IMR-90 (cell line): Measurements from ENCODE around the gene CHST8. TPM values are rescaled to one million over a fixed set of nuclear protein-coding genes. Genes with fewer than 3 reads are reported as not detected.

Experiments used
- ATAC-seq: fragments of 200-7000 bp; cut with Tn5 transposase; 2 replicates; pipeline ENCODE4 v1.9.1; 2020; ENCODE audit warnings: low read depth, mild to moderate bottlenecking, moderate library complexity
- BruUV-seq: library from RNA; stranded (reverse); fragments of 400-500 nt; replicated peaks from 2 replicates; lab custom pipeline; 2021; lab: Mats Ljungman, UMichigan
- CTCF ChIA-PET: fragments of 300-600 bp; formaldehyde crosslinking; extraction: SDS; loops from one replicate; lab custom pipeline; 2021; ENCODE audit warnings: antibody characterized with exemption; lab: Yijun Ruan, JAX
- POLR2A ChIA-PET: fragments of 300-600 bp; sonication (Branson Sonifier 250); formaldehyde crosslinking; loops from one replicate; lab custom pipeline; 2022; ENCODE audit warnings: antibody characterized with exemption; ENCODE audit not compliant: unreplicated experiment; lab: Charles Lee
- DNase-seq: peaks from one replicate; pipeline ENCODE4 v3.0.0; 2013
- H2AFZ ChIP-seq: replicated peaks from 2 replicates; pipeline ENCODE3; 2013; ENCODE audit warnings: low read length, mild to moderate bottlenecking; ENCODE audit not compliant: poor library complexity
- H2AK5ac ChIP-seq: 2 replicates; pipeline ENCODE4 v1.6.1; 2013; ENCODE audit warnings: low read depth, low read length, inconsistent platforms
- H2AK9ac ChIP-seq: replicated peaks from 2 replicates; pipeline ENCODE3; 2013; ENCODE audit warnings: mild to moderate bottlenecking, low read depth, low read length, moderate library complexity; ENCODE audit not compliant: poor library complexity
- H2BK120ac ChIP-seq: 2 replicates; pipeline ENCODE4 v1.6.1; 2013; ENCODE audit warnings: low read depth, low read length, inconsistent platforms
- H2BK15ac ChIP-seq: 3 replicates; pipeline ENCODE4 v1.6.1; 2013; ENCODE audit warnings: low read depth, low read length, inconsistent platforms
- H2BK20ac ChIP-seq: 2 replicates; pipeline ENCODE4 v1.6.1; 2013; ENCODE audit warnings: low read depth, mild to moderate bottlenecking, inconsistent platforms, low read length, moderate library complexity
- H2BK5ac ChIP-seq: 2 replicates; pipeline ENCODE4 v1.6.1; 2013; ENCODE audit warnings: mild to moderate bottlenecking, low read depth, low read length, inconsistent platforms; ENCODE audit not compliant: poor library complexity, severe bottlenecking
- H3K14ac ChIP-seq: replicated peaks from 2 replicates; pipeline ENCODE4 v1.6.1; 2013; ENCODE audit warnings: low read depth, low read length, inconsistent platforms
- H3K18ac ChIP-seq: 2 replicates; pipeline ENCODE4 v1.6.1; 2013; ENCODE audit warnings: low read depth, low read length, control low read depth
- H3K23ac ChIP-seq: 2 replicates; pipeline ENCODE4 v1.6.1; 2013; ENCODE audit warnings: low read depth, low read length, inconsistent platforms
- H3K27ac ChIP-seq: 2 replicates; pipeline ENCODE4 v1.5.1; 2013; ENCODE audit warnings: mild to moderate bottlenecking, control low read depth, low read length; ENCODE audit not compliant: insufficient read depth
- H3K27me3 ChIP-seq: 2 replicates; pipeline ENCODE4 v1.6.1; 2013; ENCODE audit warnings: low read length; ENCODE audit not compliant: control insufficient read depth, insufficient read depth
- H3K36me3 ChIP-seq: 2 replicates; pipeline ENCODE4 v1.6.1; 2013; ENCODE audit warnings: low read length, mixed read lengths; ENCODE audit not compliant: control insufficient read depth, insufficient read depth
- H3K4ac ChIP-seq: 2 replicates; pipeline ENCODE4 v1.6.1; 2013; ENCODE audit warnings: low read depth, low read length, inconsistent platforms
- H3K4me1 ChIP-seq: 2 replicates; pipeline ENCODE4 v1.6.1; 2013; ENCODE audit warnings: low read length, mixed read lengths; ENCODE audit not compliant: control insufficient read depth, insufficient read depth
- H3K4me2 ChIP-seq: 2 replicates; pipeline ENCODE4 v1.6.1; 2013; ENCODE audit warnings: low read depth, mild to moderate bottlenecking, control low read depth, low read length, moderate library complexity
- H3K4me3 ChIP-seq: 2 replicates; pipeline ENCODE4 v1.5.1; 2013; ENCODE audit warnings: low read depth, mild to moderate bottlenecking, control low read depth, low read length, moderate library complexity; ENCODE audit not compliant: insufficient read depth
- H3K56ac ChIP-seq: 2 replicates; pipeline ENCODE4 v1.6.1; 2013; ENCODE audit warnings: low read length, inconsistent platforms; ENCODE audit not compliant: insufficient read depth; ENCODE audit errors: extremely low read depth
- H3K79me1 ChIP-seq, 2 experiments: 2 replicates each; pipeline ENCODE4 v1.6.1; 2013; ENCODE audit warnings: low read length in 2 of 2, inconsistent platforms in 1 of 2, low read depth in 1 of 2
- H3K9ac ChIP-seq: 2 replicates; pipeline ENCODE4 v1.6.1; 2013; ENCODE audit warnings: low read depth, low read length, control low read depth
- H3K9me1 ChIP-seq: 2 replicates; pipeline ENCODE4 v1.6.1; 2013; ENCODE audit warnings: low read length, inconsistent platforms; ENCODE audit not compliant: insufficient read depth
- H3K9me3 ChIP-seq: 2 replicates; pipeline ENCODE4 v1.6.1; 2013; ENCODE audit warnings: low read length; ENCODE audit not compliant: control insufficient read depth, insufficient read depth
- H4K20me1 ChIP-seq: 2 replicates; pipeline ENCODE4 v1.6.1; 2013; ENCODE audit warnings: low read length, inconsistent platforms; ENCODE audit not compliant: insufficient read depth
- H4K5ac ChIP-seq: 2 replicates; pipeline ENCODE4 v1.6.1; 2013; ENCODE audit warnings: mild to moderate bottlenecking, low read depth, low read length, control low read depth
- H4K8ac ChIP-seq, 2 experiments: 2 replicates each; pipeline ENCODE4 v1.6.1; 2013; ENCODE audit warnings: low read depth in 2 of 2, low read length in 2 of 2, control low read depth in 1 of 2, inconsistent platforms in 1 of 2
- H4K91ac ChIP-seq: 2 replicates; pipeline ENCODE4 v1.6.1; 2013; ENCODE audit warnings: low read depth, low read length, inconsistent platforms; ENCODE audit not compliant: insufficient read depth
- BHLHE40 ChIP-seq: fragments of 150-350 bp; IDR thresholded peaks from 2 replicates; pipeline ENCODE4 v1.6.1; 2016; ENCODE audit warnings: mild to moderate bottlenecking, low read depth, low read length
- CHD1 ChIP-seq: IDR thresholded peaks from 2 replicates; pipeline ENCODE4 v1.6.1; 2012; ENCODE audit warnings: low read depth, low read length, improper control_type of control experiment
- MAFK ChIP-seq: IDR thresholded peaks from 2 replicates; pipeline ENCODE4 v1.6.1; 2012; ENCODE audit warnings: low read depth, low read length, improper control_type of control experiment
- MAZ ChIP-seq: IDR thresholded peaks from 2 replicates; pipeline ENCODE4 v1.6.1; 2012; ENCODE audit warnings: low read depth, mild to moderate bottlenecking, low read length, improper control_type of control experiment, moderate library complexity, borderline replicate concordance
- POLR2A ChIP-seq: IDR thresholded peaks from 2 replicates; pipeline ENCODE4 v1.6.1; 2012; ENCODE audit warnings: mild to moderate bottlenecking, low read depth, low read length
- RAD21 ChIP-seq: IDR thresholded peaks from 2 replicates; pipeline ENCODE4 v1.6.1; 2012; ENCODE audit warnings: low read length, improper control_type of control experiment
- RCOR1 ChIP-seq: IDR thresholded peaks from 2 replicates; pipeline ENCODE4 v1.6.1; 2012; ENCODE audit warnings: mild to moderate bottlenecking, low read length, improper control_type of control experiment; ENCODE audit not compliant: insufficient replicate concordance
- RFX5 ChIP-seq: IDR thresholded peaks from 2 replicates; pipeline ENCODE4 v1.8.0; 2012; ENCODE audit warnings: low read depth, mild to moderate bottlenecking, low read length, moderate library complexity
- WGBS, 2 experiments: methylation state at CpG; one replicate each; pipeline versions ENCODE4 v1.1.5 to v1.1.7; 2013; ENCODE audit warnings: missing lambda C conversion rate in 2 of 2; ENCODE audit not compliant: insufficient read length in 1 of 2; ENCODE audit errors: extremely low coverage in 2 of 2; 5-methylcytosine and 5-hydroxymethylcytosine counted together
- dilution Hi-C: fragments of 300-500 bp; cut with HindIII; formaldehyde crosslinking; loops from one replicate; pipeline ENCODE4 v1.14.3; 2018; ENCODE audit warnings: low sequenced_read_pairs; ENCODE audit not compliant: unreplicated experiment
- in situ Hi-C: fragments of 300-500 bp; cut with MboI; formaldehyde crosslinking; loops from 3 replicates; pipeline ENCODE4 v1.14.3; 2019; ENCODE audit warnings: low sequenced_read_pairs, inconsistent platforms, mixed read lengths
- intact Hi-C: fragments of 100-400 bp; cut with micrococcal nuclease; formaldehyde crosslinking; loops from 2 replicates; pipeline ENCODE4 v1.10.0; 2022
- polyA plus RNA-seq, 3 experiments: library from polyadenylated mRNA; depleted of rRNA; stranded (reverse); fragments of >200 nt; gene quantifications; 2 replicates each; pipeline ENCODE4 v1.2.3, GENCODE V29; 2012; ENCODE audit warnings: low replicate concordance in 1 of 3
- total RNA-seq: library from RNA; depleted of rRNA; stranded (reverse); fragments of >200 nt; gene quantifications from 2 replicates; pipeline ENCODE4 v1.2.3, GENCODE V29; 2012
- TF ChIP-seq, protein P1 (sequence below): fragments of 150-350 bp; IDR thresholded peaks from 2 replicates; pipeline ENCODE4 v1.6.1; 2017; ENCODE audit warnings: mild to moderate bottlenecking, antibody characterized with exemption, low read length, low read depth

Gene CHST8
- total and polyA plus RNA-seq, 2 of the 4 experiments (the other 2 are of a cell fraction): not detected

DNA sequence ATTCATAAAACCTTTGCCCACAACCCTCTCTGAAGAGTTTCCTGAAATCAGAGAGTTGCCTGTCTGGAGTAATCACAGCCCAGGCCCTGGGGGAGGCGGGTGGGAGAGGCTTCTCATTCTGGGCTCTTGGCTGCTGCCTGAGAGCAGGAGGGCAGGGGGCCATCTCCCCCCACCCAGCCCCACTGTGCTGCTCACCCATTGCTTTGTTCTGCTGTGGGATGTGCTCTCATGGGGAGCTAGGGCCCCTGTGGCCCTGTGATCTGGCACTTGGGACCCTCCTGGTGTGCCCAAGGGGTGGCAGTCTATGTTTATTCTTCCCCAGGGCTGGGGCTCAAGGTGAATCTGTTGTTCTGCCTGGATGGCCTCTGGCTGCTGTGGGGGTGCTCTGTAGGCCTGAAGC is 181.0 kb downstream of the CHST8 start:
- Histone ChIP-seq H3K79me1 (peaks cover 0 to 5% of the 10 kb centered on the region in 2 experiments; a peak in 1 of 4 replicates), H2BK5ac (no peak overlapping the region), H4K91ac (no peak overlapping the region), H3K9ac (no peak overlapping the region), H3K4me2 (no peak overlapping the region), H2BK20ac (no peak overlapping the region), H3K36me3 (peaks cover 49% of the 10 kb centered on the region), H3K18ac (no peak overlapping the region), H2BK120ac (no peak overlapping the region), H4K20me1 (peaks cover 11% of the 10 kb centered on the region; the same call in 1 of the 2 replicates), H2AFZ (no peak overlapping the region), H3K23ac (no peak overlapping the region), H2BK15ac (no peak overlapping the region), H3K4me1 (no peaks in the 10 kb centered on the region; the same call in 1 of the 2 replicates), H2AK5ac (no peak overlapping the region), H3K9me1 (no peaks in the 10 kb centered on the region; the same call in 1 of the 2 replicates), H3K27me3 (no peaks in the 10 kb centered on the region), H3K56ac (no peak overlapping the region), H3K4me3 (no peak overlapping the region), H3K9me3 (no peaks in the 10 kb centered on the region), H4K5ac (no peak overlapping the region), H3K27ac (no peak overlapping the region), H4K8ac (no peak overlapping the region), H3K14ac (no peak overlapping the region), H3K4ac (no peak overlapping the region), H2AK9ac (no peak overlapping the region)
- POLR2A ChIA-PET: no interaction called here
- CTCF ChIA-PET: no interaction called here
- no TSS peak for BruUV-seq
- no peak for TF ChIP-seq POLR2A
- TF ChIP-seq, protein P1, sequence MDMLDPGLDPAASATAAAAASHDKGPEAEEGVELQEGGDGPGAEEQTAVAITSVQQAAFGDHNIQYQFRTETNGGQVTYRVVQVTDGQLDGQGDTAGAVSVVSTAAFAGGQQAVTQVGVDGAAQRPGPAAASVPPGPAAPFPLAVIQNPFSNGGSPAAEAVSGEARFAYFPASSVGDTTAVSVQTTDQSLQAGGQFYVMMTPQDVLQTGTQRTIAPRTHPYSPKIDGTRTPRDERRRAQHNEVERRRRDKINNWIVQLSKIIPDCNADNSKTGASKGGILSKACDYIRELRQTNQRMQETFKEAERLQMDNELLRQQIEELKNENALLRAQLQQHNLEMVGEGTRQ: no peak
- no peak for TF ChIP-seq BHLHE40
- TF ChIP-seq MAFK: no peak
- TF ChIP-seq RFX5: no peak
- TF ChIP-seq RAD21: no peak
- TF ChIP-seq CHD1: no peak
- TF ChIP-seq RCOR1: no peak
- TF ChIP-seq MAZ: no peak
- in situ Hi-C loops (no loop called here), intact Hi-C loops (no loop called here), dilution Hi-C loops (no loop called here)
- WGBS, 2 experiments: no CpG with 5 or more reads among the region's 1 CpG
- ATAC-seq: no peak
- no peak for DNase-seq
